CD4-positive, alpha-beta T cell (primary cell): ENCODE measurements around the gene ANKHD1. TPM values are rescaled to one million over a fixed set of nuclear protein-coding genes. Genes with fewer than 3 reads are reported as not detected.

ENCODE experiments used
- ATAC-seq: fragments of 200-7000 bp; cut with Tn5 transposase; one replicate; pipeline ENCODE4 v1.10.0; 2022; ENCODE audit warnings: mild to moderate bottlenecking; ENCODE audit not compliant: poor library complexity
- CTCF ChIA-PET: fragments of 350-600 bp; sonication (Branson Sonifier 250); formaldehyde crosslinking; loops from one replicate; lab custom pipeline; 2021; ENCODE audit warnings: antibody characterized with exemption, inconsistent platforms; lab: Charles Lee
- POLR2A ChIA-PET: fragments of 350-600 bp; sonication (Branson Sonifier 250); formaldehyde crosslinking; loops from one replicate; lab custom pipeline; 2021; ENCODE audit warnings: antibody characterized with exemption, inconsistent platforms; lab: Charles Lee
- DNase-seq, 14 experiments: peaks; one replicate each; pipeline ENCODE4 v3.0.0-alpha.2; 2013 to 2020; ENCODE audit warnings: mixed read lengths in 2 of 14
- H3K27ac ChIP-seq, 2 donors: one replicate each; pipeline versions ENCODE4 v1.5.1 to v1.7.0; 2013; ENCODE audit warnings: low read length in 2 of 2, low read depth in 1 of 2, mild to moderate bottlenecking in 1 of 2
- H3K27me3 ChIP-seq, 2 experiments: 1 replicate in 1 of 2; 2 replicates in 1 of 2; pipeline versions ENCODE4 v1.6.1 to v1.7.0; 2013; ENCODE audit warnings: low read length in 2 of 2, control low read depth in 1 of 2, mild to moderate bottlenecking in 1 of 2, moderate library complexity in 1 of 2; ENCODE audit not compliant: insufficient read depth in 2 of 2, control insufficient read depth in 1 of 2
- H3K36me3 ChIP-seq: one replicate; pipeline ENCODE4 v1.6.1; 2013; ENCODE audit warnings: low read length, control low read depth; ENCODE audit not compliant: insufficient read depth
- H3K4me1 ChIP-seq: one replicate; pipeline ENCODE4 v1.6.1; 2013; ENCODE audit warnings: low read length, control low read depth; ENCODE audit not compliant: insufficient read depth
- H3K4me3 ChIP-seq: one replicate; pipeline ENCODE4 v1.5.1; 2013; ENCODE audit warnings: mild to moderate bottlenecking, low read length, moderate library complexity
- H3K9me3 ChIP-seq, 2 experiments: 1 replicate in 1 of 2; 2 replicates in 1 of 2; pipeline versions ENCODE4 v1.6.1 to v1.7.0; 2013; ENCODE audit warnings: low read length in 2 of 2, mild to moderate bottlenecking in 2 of 2, control low read depth in 1 of 2, moderate library complexity in 1 of 2; ENCODE audit not compliant: control insufficient read depth in 1 of 2, insufficient read depth in 1 of 2
- H3K27ac Mint-ChIP-seq: one replicate; pipeline ENCODE4 v1.8.0; 2020; ENCODE audit warnings: mixed read lengths
- H3K27me3 Mint-ChIP-seq: one replicate; pipeline ENCODE4 v1.8.0; 2021; ENCODE audit warnings: mixed read lengths
- H3K36me3 Mint-ChIP-seq: one replicate; pipeline ENCODE4 v1.8.0; 2021; ENCODE audit warnings: low read depth, mixed read lengths
- H3K4me1 Mint-ChIP-seq: one replicate; pipeline ENCODE4 v1.8.0; 2021; ENCODE audit warnings: low read depth, mixed read lengths
- H3K4me3 Mint-ChIP-seq: one replicate; pipeline ENCODE4 v1.8.0; 2020; ENCODE audit warnings: mild to moderate bottlenecking, mixed read lengths
- H3K9me3 Mint-ChIP-seq: one replicate; pipeline ENCODE4 v1.8.0; 2020; ENCODE audit warnings: mixed read lengths
- intact Hi-C, 2 experiments: fragments of 100-400 bp; cut with DNase I in 1 of 2; cut with micrococcal nuclease in 1 of 2; formaldehyde crosslinking; loops; one replicate each; pipeline versions ENCODE4 v1.15.1 to v1.9.0; 2023 to 2025; cut with DNase I, micrococcal nuclease
- total RNA-seq, 174 experiments: library from RNA in 2 of 174; stranded (reverse) in 2 of 174; gene quantifications; one replicate each; pipeline ENCODE4 v1.2.3 and lab custom pipeline; 2021 to 2026
- TF ChIP-seq, protein P1 (sequence below): fragments of 200-600 bp; IDR thresholded peaks from one replicate; pipeline ENCODE4 v1.8.0; 2022; ENCODE audit warnings: antibody characterized with exemption, mild to moderate bottlenecking

Gene ANKHD1
- total RNA-seq, 2 experiments from 2014 or later = 202 to 212 TPM

DNA sequence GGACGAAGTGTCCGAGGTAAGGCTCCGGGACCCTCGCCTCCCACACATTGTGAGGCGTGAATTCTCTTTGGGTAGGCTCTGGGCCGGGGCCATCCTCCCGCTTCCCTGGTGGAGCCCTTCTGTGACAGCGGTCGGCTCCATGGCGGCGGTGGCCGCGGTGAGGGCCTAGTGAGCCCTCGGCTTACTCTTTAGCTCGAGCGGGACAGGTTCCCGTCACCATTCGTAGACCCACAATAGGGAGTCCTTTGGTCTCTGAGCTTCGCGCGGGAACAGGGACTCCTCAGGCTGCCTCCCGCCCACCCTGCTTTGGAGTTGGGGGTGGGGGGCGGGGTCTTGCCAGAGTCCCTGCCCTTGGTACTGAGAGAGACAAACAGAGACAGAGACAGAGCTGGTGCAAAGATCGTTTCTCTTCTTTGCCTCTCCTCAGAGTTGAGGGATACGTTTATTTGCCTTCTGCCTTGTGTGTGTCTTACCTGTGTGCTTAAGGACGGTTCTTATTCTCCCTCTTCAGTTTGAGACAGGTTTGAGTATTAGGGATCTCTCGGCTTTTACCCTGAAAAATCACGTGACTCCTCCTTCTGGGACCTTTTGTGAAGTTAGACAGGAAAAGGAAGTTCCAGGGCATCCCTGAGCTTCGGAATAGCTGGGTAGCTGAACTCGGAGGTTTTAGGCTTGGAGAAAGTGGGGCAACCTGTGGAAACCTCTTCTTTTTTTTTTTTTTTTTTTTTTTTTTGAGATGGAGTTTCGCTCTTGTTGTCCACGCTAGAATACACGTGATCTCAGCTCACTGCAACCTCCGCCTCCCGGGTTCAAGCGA, 833 bp downstream of the ANKHD1 start:
- Histone ChIP-seq H3K27ac (peak overlapping the region; percentile 91 to 96), H3K4me1 (peaks cover 44% of the 10 kb centered on the region), H3K27me3 (no peaks in the 10 kb centered on the region), H3K4me3 (peak overlapping the region; percentile 97), H3K36me3 (peaks cover 15% of the 10 kb centered on the region), H3K9me3 (no peaks in the 10 kb centered on the region)
- intact Hi-C loops = loop anchor here (2.0 to 10.0 kb wide), 7 partner anchors 40 to 1828 kb away; partner anchors contain the start of genes EIF4EBP3 (in 2 of the 2), CYSTM1 (in 1 of the 2), HSPA9 (in 1 of the 2) and TMCO6 (in 1 of the 2)
- DNase-seq (peak in 13 of 14 experiments; percentile 14 to 74 (median 33)), ATAC-seq (no peak)
- no peaks in the 10 kb centered on the region for H3K9me3 Mint-ChIP-seq
- H3K4me1 Mint-ChIP-seq = peaks cover 43% of the 10 kb centered on the region
- H3K27ac Mint-ChIP-seq = no peak overlapping the region
- TF ChIP-seq, protein P1, sequence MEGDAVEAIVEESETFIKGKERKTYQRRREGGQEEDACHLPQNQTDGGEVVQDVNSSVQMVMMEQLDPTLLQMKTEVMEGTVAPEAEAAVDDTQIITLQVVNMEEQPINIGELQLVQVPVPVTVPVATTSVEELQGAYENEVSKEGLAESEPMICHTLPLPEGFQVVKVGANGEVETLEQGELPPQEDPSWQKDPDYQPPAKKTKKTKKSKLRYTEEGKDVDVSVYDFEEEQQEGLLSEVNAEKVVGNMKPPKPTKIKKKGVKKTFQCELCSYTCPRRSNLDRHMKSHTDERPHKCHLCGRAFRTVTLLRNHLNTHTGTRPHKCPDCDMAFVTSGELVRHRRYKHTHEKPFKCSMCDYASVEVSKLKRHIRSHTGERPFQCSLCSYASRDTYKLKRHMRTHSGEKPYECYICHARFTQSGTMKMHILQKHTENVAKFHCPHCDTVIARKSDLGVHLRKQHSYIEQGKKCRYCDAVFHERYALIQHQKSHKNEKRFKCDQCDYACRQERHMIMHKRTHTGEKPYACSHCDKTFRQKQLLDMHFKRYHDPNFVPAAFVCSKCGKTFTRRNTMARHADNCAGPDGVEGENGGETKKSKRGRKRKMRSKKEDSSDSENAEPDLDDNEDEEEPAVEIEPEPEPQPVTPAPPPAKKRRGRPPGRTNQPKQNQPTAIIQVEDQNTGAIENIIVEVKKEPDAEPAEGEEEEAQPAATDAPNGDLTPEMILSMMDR = no peak
- H3K27me3 Mint-ChIP-seq = no peaks in the 10 kb centered on the region
- H3K36me3 Mint-ChIP-seq = peaks cover 29% of the 10 kb centered on the region
- H3K4me3 Mint-ChIP-seq = no peak overlapping the region
- CTCF ChIA-PET = interaction anchor here (1.0 to 1.6 kb wide), 3 partner anchors 30 to 145 kb away, joined by 3 to 6 read pairs (median 5); partner anchors contain the start of gene EIF4EBP3
- POLR2A ChIA-PET = interaction anchor here (0.6 to 4.5 kb wide), 27 partner anchors 9 to 1521 kb away, joined by 3 to 57 read pairs (median 6); partner anchors contain the start of genes APBB3, CYSTM1, DELE1 and EIF4EBP3

DNA sequence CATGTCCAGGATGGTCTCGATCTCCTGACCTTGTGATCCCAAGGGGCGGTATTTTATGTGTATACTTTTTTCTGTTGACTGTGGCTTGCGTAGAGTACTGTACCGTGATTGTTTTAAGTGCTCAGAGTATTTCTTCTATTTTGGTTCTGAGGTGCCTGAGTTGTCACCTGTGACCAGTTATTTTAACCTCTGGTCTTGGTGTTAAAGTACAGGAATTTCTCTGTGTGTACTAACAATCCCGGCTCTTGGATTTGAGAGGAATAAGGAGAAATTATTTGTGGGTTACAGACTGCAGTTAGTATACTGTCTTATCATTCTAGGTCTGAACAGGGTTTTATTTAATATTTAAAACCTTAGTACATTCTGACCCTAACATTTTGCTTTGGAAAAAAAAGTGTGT, 2.0 kb downstream of the ANKHD1 start:
- peaks cover 30% of the 10 kb centered on the region for H3K36me3 Mint-ChIP-seq
- Histone ChIP-seq H3K27ac (no peak overlapping the region), H3K36me3 (peaks cover 15% of the 10 kb centered on the region), H3K27me3 (no peaks in the 10 kb centered on the region), H3K4me1 (peaks cover 51% of the 10 kb centered on the region), H3K4me3 (peak overlapping the region; percentile 97), H3K9me3 (no peaks in the 10 kb centered on the region)
- ChIA-PET CTCF (interaction anchor here (1.5 kb wide), 1 partner anchor 40 kb away, joined by 6 read pairs; no protein-coding TSS in a partner anchor), POLR2A (interaction anchor here (4.5 kb wide), 1 partner anchor 145 kb away, joined by 37 read pairs; the partner anchor contains the start of gene EIF4EBP3)
- peaks cover 54% of the 10 kb centered on the region for H3K4me1 Mint-ChIP-seq
- no peak for DNase-seq
- no peaks in the 10 kb centered on the region for H3K27me3 Mint-ChIP-seq
- TF ChIP-seq, protein P1 = no peak
- intact Hi-C loops = loop anchor here (2.0 to 10.0 kb wide), 7 partner anchors 39 to 1829 kb away; partner anchors contain the start of genes EIF4EBP3 (in 2 of the 2), CYSTM1 (in 1 of the 2), HSPA9 (in 1 of the 2) and TMCO6 (in 1 of the 2)
- H3K9me3 Mint-ChIP-seq = no peaks in the 10 kb centered on the region
- no peak for ATAC-seq
- H3K4me3 Mint-ChIP-seq = no peak overlapping the region
- H3K27ac Mint-ChIP-seq = no peak overlapping the region

DNA sequence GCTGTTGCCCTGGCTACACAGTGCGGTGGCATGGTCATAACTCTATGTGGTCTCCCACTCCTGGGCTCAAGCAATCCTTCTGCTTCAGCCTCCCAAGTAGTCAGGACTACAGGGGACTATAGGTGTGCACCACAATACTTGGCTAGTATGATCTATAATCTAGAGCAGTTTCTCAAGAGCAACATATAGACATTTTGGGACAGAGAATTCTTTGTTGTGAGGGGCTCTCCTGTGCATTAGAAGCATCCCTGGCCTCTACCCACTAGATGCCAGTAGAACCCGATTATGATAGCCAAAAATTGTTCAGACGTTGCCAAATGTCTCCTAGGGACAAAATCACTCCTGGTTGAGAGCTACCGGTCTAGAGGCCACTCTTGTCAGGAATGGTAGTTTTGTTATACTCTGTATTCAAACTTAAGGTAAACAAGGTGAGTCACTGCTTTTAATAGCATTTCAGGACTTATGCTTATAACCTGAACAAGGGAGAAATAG, 7.2 kb downstream of the ANKHD1 start:
- ChIA-PET CTCF (no interaction called here), POLR2A (interaction anchor here (0.6 kb wide), 1 partner anchor 230 kb away, joined by 3 read pairs; no protein-coding TSS in a partner anchor)
- Histone ChIP-seq H3K4me1 (peaks cover 41% of the 10 kb centered on the region), H3K27ac (no peak overlapping the region), H3K36me3 (peaks cover 18% of the 10 kb centered on the region), H3K27me3 (no peaks in the 10 kb centered on the region), H3K9me3 (no peaks in the 10 kb centered on the region), H3K4me3 (no peak overlapping the region)
- no peaks in the 10 kb centered on the region for H3K27me3 Mint-ChIP-seq
- ATAC-seq (no peak), DNase-seq (no peak)
- intact Hi-C loops = loop anchor here in 1 of 2 experiments (10.0 kb wide), 1 partner anchor 1834 kb away; the partner anchor contains the start of gene HSPA9
- H3K27ac Mint-ChIP-seq = peak overlapping the region; percentile 63
- TF ChIP-seq, protein P1 = no peak
- H3K4me3 Mint-ChIP-seq = peak overlapping the region; percentile 65
- H3K4me1 Mint-ChIP-seq = peaks cover 68% of the 10 kb centered on the region
- H3K36me3 Mint-ChIP-seq = peaks cover 51% of the 10 kb centered on the region
- H3K9me3 Mint-ChIP-seq = no peaks in the 10 kb centered on the region
